ENCODE measurements around the gene VSIR.

Gene VSIR

GRCh38 chr10:71780156-71780555, 6.8 kb upstream of the VSIR start:
- no peak overlapping the region for H3K27ac ChIP-seq (ENCODE audit: low read depth, low read length, severe bottlenecking)
- no peak overlapping the region for H3K4me3 ChIP-seq (ENCODE audit: extremely low read depth, insufficient read depth, low read length, poor library complexity, severe bottlenecking)
- WGBS, 2 experiments (ENCODE audit: insufficient coverage in 2 of 2), result 93 to 95% methylated on average over 7 of the region's 7 CpGs
- no peaks in the 10 kb centered on the region for H3K4me1 ChIP-seq (ENCODE audit: control insufficient read depth, insufficient read depth, low read length, poor library complexity, severe bottlenecking)
- H3K36me3 ChIP-seq (ENCODE audit: control insufficient read depth, insufficient read depth, low read length), result no peaks in the 10 kb centered on the region
- no peaks in the 10 kb centered on the region for H3K9me3 ChIP-seq (ENCODE audit: control insufficient read depth, low read length)

GRCh38 chr10:71779641-71780040, 6.3 kb upstream of the VSIR start:
- H3K4me1 ChIP-seq (ENCODE audit: control insufficient read depth, insufficient read depth, low read length, poor library complexity, severe bottlenecking), result no peaks in the 10 kb centered on the region
- WGBS, 2 experiments (ENCODE audit: insufficient coverage in 2 of 2), result 78 to 90% methylated on average over 3 to 5 of the region's 6 CpGs
- H3K36me3 ChIP-seq (ENCODE audit: control insufficient read depth, insufficient read depth, low read length), result no peaks in the 10 kb centered on the region
- no peaks in the 10 kb centered on the region for H3K9me3 ChIP-seq (ENCODE audit: control insufficient read depth, low read length)
- no peak overlapping the region for H3K4me3 ChIP-seq (ENCODE audit: extremely low read depth, insufficient read depth, low read length, poor library complexity, severe bottlenecking)
- no peak overlapping the region for H3K27ac ChIP-seq (ENCODE audit: low read depth, low read length, severe bottlenecking)

GRCh38 chr10:71778071-71778825, 4.9 kb upstream of the VSIR start:
- Histone ChIP-seq H3K36me3 (ENCODE audit: control insufficient read depth, insufficient read depth, low read length) (no peaks in the 10 kb centered on the region), H3K27ac (ENCODE audit: low read depth, low read length, severe bottlenecking) (no peak overlapping the region), H3K9me3 (ENCODE audit: control insufficient read depth, low read length) (no peaks in the 10 kb centered on the region), H3K4me3 (ENCODE audit: extremely low read depth, insufficient read depth, low read length, poor library complexity, severe bottlenecking) (no peak overlapping the region), H3K4me1 (ENCODE audit: control insufficient read depth, insufficient read depth, low read length, poor library complexity, severe bottlenecking) (no peaks in the 10 kb centered on the region)
- 64 to 85% methylated on average over 2 to 9 of the region's 11 CpGs for WGBS, 2 experiments (ENCODE audit: insufficient coverage in 2 of 2)

GRCh38 chr10:71777213-71777985, 4.1 kb upstream of the VSIR start:
- Histone ChIP-seq H3K36me3 (ENCODE audit: control insufficient read depth, insufficient read depth, low read length) (no peaks in the 10 kb centered on the region), H3K9me3 (ENCODE audit: control insufficient read depth, low read length) (no peaks in the 10 kb centered on the region), H3K4me1 (ENCODE audit: control insufficient read depth, insufficient read depth, low read length, poor library complexity, severe bottlenecking) (peaks cover 8% of the 10 kb centered on the region), H3K4me3 (ENCODE audit: extremely low read depth, insufficient read depth, low read length, poor library complexity, severe bottlenecking) (no peak overlapping the region), H3K27ac (ENCODE audit: low read depth, low read length, severe bottlenecking) (no peak overlapping the region)
- WGBS, 2 experiments (ENCODE audit: insufficient coverage in 2 of 2), result 93 to 96% methylated on average over 12 to 16 of the region's 17 CpGs

- WGBS, 2 experiments (ENCODE audit: insufficient coverage in 2 of 2), result no CpG with 5 or more reads among the region's 2 CpGs
- Histone ChIP-seq H3K36me3 (ENCODE audit: control insufficient read depth, insufficient read depth, low read length) (no peaks in the 10 kb centered on the region), H3K27ac (ENCODE audit: low read depth, low read length, severe bottlenecking) (no peak overlapping the region), H3K4me3 (ENCODE audit: extremely low read depth, insufficient read depth, low read length, poor library complexity, severe bottlenecking) (no peak overlapping the region), H3K4me1 (ENCODE audit: control insufficient read depth, insufficient read depth, low read length, poor library complexity, severe bottlenecking) (peaks cover 11% of the 10 kb centered on the region), H3K9me3 (ENCODE audit: control insufficient read depth, low read length) (no peaks in the 10 kb centered on the region)
These were observed 3.2 kb upstream of the VSIR start for GRCh38 chr10:71776481-71776925.

GRCh38 chr10:71774916-71775702, 1.8 kb upstream of the VSIR start:
- Histone ChIP-seq H3K9me3 (ENCODE audit: control insufficient read depth, low read length) (no peaks in the 10 kb centered on the region), H3K27ac (ENCODE audit: low read depth, low read length, severe bottlenecking) (no peak overlapping the region), H3K4me3 (ENCODE audit: extremely low read depth, insufficient read depth, low read length, poor library complexity, severe bottlenecking) (no peak overlapping the region), H3K36me3 (ENCODE audit: control insufficient read depth, insufficient read depth, low read length) (no peaks in the 10 kb centered on the region), H3K4me1 (ENCODE audit: control insufficient read depth, insufficient read depth, low read length, poor library complexity, severe bottlenecking) (peaks cover 18% of the 10 kb centered on the region)
- WGBS, 2 experiments (ENCODE audit: insufficient coverage in 2 of 2), result 67 to 69% methylated on average over 1 to 2 of the region's 3 CpGs

- H3K9me3 ChIP-seq (ENCODE audit: control insufficient read depth, low read length), result no peaks in the 10 kb centered on the region
- no peaks in the 10 kb centered on the region for H3K36me3 ChIP-seq (ENCODE audit: control insufficient read depth, insufficient read depth, low read length)
- no peak overlapping the region for H3K27ac ChIP-seq (ENCODE audit: low read depth, low read length, severe bottlenecking)
- H3K4me3 ChIP-seq (ENCODE audit: extremely low read depth, insufficient read depth, low read length, poor library complexity, severe bottlenecking), result peak overlapping the region; percentile 44
- 90 to 92% methylated on average over 3 to 4 of the region's 4 CpGs for WGBS, 2 experiments (ENCODE audit: insufficient coverage in 2 of 2)
- H3K4me1 ChIP-seq (ENCODE audit: control insufficient read depth, insufficient read depth, low read length, poor library complexity, severe bottlenecking), result peaks cover 34% of the 10 kb centered on the region
These were observed 494 bp downstream of the VSIR start for GRCh38 chr10:71772832-71773220.

GRCh38 chr10:71771821-71772617, 1.3 kb downstream of the VSIR start:
- WGBS, 2 experiments (ENCODE audit: insufficient coverage in 2 of 2), result 51 to 63% methylated on average over 2 of the region's 2 CpGs
- Histone ChIP-seq H3K27ac (ENCODE audit: low read depth, low read length, severe bottlenecking) (no peak overlapping the region), H3K9me3 (ENCODE audit: control insufficient read depth, low read length) (no peaks in the 10 kb centered on the region), H3K4me1 (ENCODE audit: control insufficient read depth, insufficient read depth, low read length, poor library complexity, severe bottlenecking) (peaks cover 42% of the 10 kb centered on the region), H3K4me3 (ENCODE audit: extremely low read depth, insufficient read depth, low read length, poor library complexity, severe bottlenecking) (no peak overlapping the region), H3K36me3 (ENCODE audit: control insufficient read depth, insufficient read depth, low read length) (no peaks in the 10 kb centered on the region)

- Histone ChIP-seq H3K4me3 (ENCODE audit: extremely low read depth, insufficient read depth, low read length, poor library complexity, severe bottlenecking) (no peak overlapping the region), H3K36me3 (ENCODE audit: control insufficient read depth, insufficient read depth, low read length) (no peaks in the 10 kb centered on the region), H3K4me1 (ENCODE audit: control insufficient read depth, insufficient read depth, low read length, poor library complexity, severe bottlenecking) (peaks cover 49% of the 10 kb centered on the region), H3K9me3 (ENCODE audit: control insufficient read depth, low read length) (no peaks in the 10 kb centered on the region), H3K27ac (ENCODE audit: low read depth, low read length, severe bottlenecking) (no peak overlapping the region)
- WGBS, 2 experiments (ENCODE audit: insufficient coverage in 2 of 2), result 71 to 92% methylated on average over 1 of the region's 2 CpGs
These were observed 2.1 kb downstream of the VSIR start for GRCh38 chr10:71771204-71771603.

GRCh38 chr10:71770789-71771188, 2.5 kb downstream of the VSIR start:
- peaks cover 54% of the 10 kb centered on the region for H3K4me1 ChIP-seq (ENCODE audit: control insufficient read depth, insufficient read depth, low read length, poor library complexity, severe bottlenecking)
- H3K9me3 ChIP-seq (ENCODE audit: control insufficient read depth, low read length), result no peaks in the 10 kb centered on the region
- WGBS, 2 experiments (ENCODE audit: insufficient coverage in 2 of 2), result 85 to 100% methylated on average over 2 to 3 of the region's 3 CpGs
- H3K4me3 ChIP-seq (ENCODE audit: extremely low read depth, insufficient read depth, low read length, poor library complexity, severe bottlenecking), result no peak overlapping the region
- H3K27ac ChIP-seq (ENCODE audit: low read depth, low read length, severe bottlenecking), result no peak overlapping the region
- H3K36me3 ChIP-seq (ENCODE audit: control insufficient read depth, insufficient read depth, low read length), result no peaks in the 10 kb centered on the region

Measured in mesodermal cell (in vitro differentiated cells).